GM12878 (cell line): ENCODE measurements around the gene CST1. TPM values are rescaled to one million over a fixed set of nuclear protein-coding genes. Genes with fewer than 3 reads are reported as not detected.

Source experiments
- ATAC-seq: fragments of 200-7000 bp; cut with Tn5 transposase; 3 replicates; pipeline ENCODE4 v1.9.1; 2020; ENCODE audit warnings: mild to moderate bottlenecking, moderate library complexity
- BruUV-seq: library from RNA; stranded (reverse); fragments of 400-500 nt; replicated peaks from 2 replicates; lab custom pipeline; 2021; lab: Mats Ljungman, UMichigan
- CTCF ChIA-PET: fragments of 300-600 bp; sonication (Branson Sonifier 250); formaldehyde crosslinking; extraction: SDS; loops from one replicate; lab custom pipeline; 2021; ENCODE audit warnings: inconsistent platforms; lab: Yijun Ruan, JAX
- POLR2A ChIA-PET: fragments of 350-600 bp; formaldehyde crosslinking; extraction: SDS; loops from one replicate; lab custom pipeline; 2021; ENCODE audit warnings: inconsistent platforms; lab: Charles Lee
- RAD21 ChIA-PET: fragments of 300-600 bp; sonication (Branson Sonifier 250); formaldehyde crosslinking; loops from one replicate; lab custom pipeline; 2023; ENCODE audit warnings: antibody characterized with exemption; ENCODE audit not compliant: unreplicated experiment; lab: Charles Lee
- SMC1A ChIA-PET: fragments of 300-600 bp; sonication (Branson Sonifier 250); formaldehyde crosslinking; loops from one replicate; lab custom pipeline; 2023; ENCODE audit not compliant: unreplicated experiment, uncharacterized antibody; lab: Charles Lee
- DNase-seq: peaks from one replicate; pipeline ENCODE4 v3.0.0-alpha.2; 2011; ENCODE audit warnings: low read depth, low spot score
- FAIRE-seq: peaks from 3 replicates; lab custom pipeline; 2011; peaks lifted over from hg19 to GRCh38; lab: Jason Lieb, UNC
- H2AFZ ChIP-seq: 2 replicates; pipeline ENCODE4 v1.6.0; 2011; ENCODE audit warnings: low read depth, low read length, control low read depth; ENCODE audit not compliant: control insufficient read depth
- H3K27ac ChIP-seq: 2 replicates; pipeline ENCODE4 v1.5.1; 2011; ENCODE audit warnings: control low read depth; ENCODE audit not compliant: control insufficient read depth, insufficient read depth
- H3K27me3 ChIP-seq, 2 experiments: replicated peaks in 1 of 2; 2 replicates each; pipeline versions ENCODE4 v1.6.0 to v1.6.1; 2011; ENCODE audit warnings: low read length in 1 of 2; ENCODE audit not compliant: control insufficient read depth in 2 of 2, insufficient read depth in 2 of 2
- H3K36me3 ChIP-seq, 2 experiments: 2 replicates each; pipeline ENCODE4 v1.5.1; 2011; ENCODE audit warnings: low read length in 1 of 2; ENCODE audit not compliant: control insufficient read depth in 2 of 2, insufficient read depth in 2 of 2
- H3K4me1 ChIP-seq: 2 replicates; pipeline ENCODE4 v1.6.1; 2011; ENCODE audit warnings: mild to moderate bottlenecking, low read length, moderate library complexity, mixed read lengths; ENCODE audit not compliant: control insufficient read depth, insufficient read depth
- H3K4me2 ChIP-seq: 2 replicates; pipeline ENCODE4 v1.6.0; 2011; ENCODE audit warnings: control low read depth; ENCODE audit not compliant: control insufficient read depth, insufficient read depth
- H3K4me3 ChIP-seq: fragments of 200-600 bp; sonication (generic); 2 replicates; pipeline ENCODE4 v1.5.1; 2016
- H3K79me2 ChIP-seq: 2 replicates; pipeline ENCODE4 v1.6.0; 2011; ENCODE audit warnings: low read length; ENCODE audit not compliant: control insufficient read depth, insufficient read depth
- H3K9ac ChIP-seq: 2 replicates; pipeline ENCODE4 v1.8.0; 2011; ENCODE audit warnings: low read length, control low read depth, mixed read lengths; ENCODE audit not compliant: control insufficient read depth, insufficient read depth
- H3K9me3 ChIP-seq: replicated peaks from 3 replicates; pipeline ENCODE4 v1.5.1; 2011; ENCODE audit warnings: mild to moderate bottlenecking, low read length; ENCODE audit not compliant: control insufficient read depth, insufficient read depth
- H4K20me1 ChIP-seq: 2 replicates; pipeline ENCODE4 v1.6.0; 2011; ENCODE audit not compliant: control insufficient read depth, insufficient read depth
- BACH1 ChIP-seq: fragments of 450-650 bp; IDR thresholded peaks from 2 replicates; pipeline ENCODE4 v1.6.1; 2017; ENCODE audit warnings: mild to moderate bottlenecking, borderline replicate concordance
- CBX3 ChIP-seq: fragments of 200-600 bp; sonication (generic); IDR thresholded peaks from 2 replicates; pipeline ENCODE4 v1.6.1; 2016; ENCODE audit warnings: low read depth, borderline replicate concordance
- NKRF ChIP-seq: fragments of 450-650 bp; conservative IDR thresholded peaks from 2 replicates; pipeline ENCODE4 v1.6.1; 2017; ENCODE audit warnings: mild to moderate bottlenecking, moderate library complexity
- REST ChIP-seq: IDR thresholded peaks from 2 replicates; pipeline ENCODE4 v1.6.1; 2012; ENCODE audit warnings: mild to moderate bottlenecking, low read depth, low read length
- SKIL ChIP-seq: fragments of 450-650 bp; IDR thresholded peaks from 2 replicates; pipeline ENCODE4 v1.6.1; 2017; ENCODE audit warnings: mild to moderate bottlenecking, low read depth, inconsistent platforms; ENCODE audit not compliant: poor library complexity, severe bottlenecking
- SMARCA5 ChIP-seq: fragments of 450-650 bp; IDR thresholded peaks from 2 replicates; pipeline ENCODE4 v1.6.1; 2017; ENCODE audit warnings: mild to moderate bottlenecking
- TCF12 ChIP-seq: IDR thresholded peaks from 2 replicates; pipeline ENCODE4 v1.6.1; 2011; ENCODE audit warnings: low read depth, mild to moderate bottlenecking, low read length
- USF2 ChIP-seq: IDR thresholded peaks from 2 replicates; pipeline ENCODE4 v1.6.1; 2011; ENCODE audit warnings: low read depth, low read length, improper control_type of control experiment, borderline replicate concordance
- WRNIP1 ChIP-seq: IDR thresholded peaks from 2 replicates; pipeline ENCODE4 v1.6.1; 2011; ENCODE audit warnings: low read depth, low read length, improper control_type of control experiment, borderline replicate concordance
- ZBTB40 ChIP-seq: fragments of 450-650 bp; IDR thresholded peaks from 2 replicates; pipeline ENCODE4 v1.6.1; 2016; ENCODE audit warnings: mild to moderate bottlenecking, moderate library complexity, borderline replicate concordance
- WGBS: methylation state at CpG from one replicate; pipeline ENCODE4 v1.1.6; 2016; ENCODE audit warnings: low lambda C conversion rate; ENCODE audit not compliant: insufficient replicate concordance, insufficient coverage; ENCODE audit errors: missing lambda C conversion rate; 5-methylcytosine and 5-hydroxymethylcytosine counted together
- in situ Hi-C: fragments of 300-500 bp; cut with MboI; formaldehyde crosslinking; loops from 9 replicates; pipeline ENCODE4 v1.14.3; 2018; ENCODE audit warnings: mixed read lengths
- intact Hi-C: fragments of 100-400 bp; cut with micrococcal nuclease; formaldehyde crosslinking; loops from one replicate; pipeline ENCODE4 v1.14.2; 2022; ENCODE audit not compliant: unreplicated experiment
- polyA plus RNA-seq, 11 experiments: library from polyadenylated mRNA; depleted of rRNA in 4 of 11; unstranded in 6 of 11; stranded (reverse) in 5 of 11; fragments of >200 nt; fragmentation: Nextera tagmentation in 4 of 11; fragmentation: Illumina TruSeq in 1 of 11; extraction: Ambion mirVana in 4 of 11; extraction: Trizol in 1 of 11; gene quantifications; 1 replicate in 1 of 11; 2 replicates in 10 of 11; pipeline versions ENCODE4 v1.2.1 to v1.2.3, GENCODE V29; 2011 to 2016; ENCODE audit warnings: inconsistent platforms in 2 of 11, missing spikeins in 2 of 11, low read depth in 1 of 11
- total RNA-seq, 4 experiments: library from RNA; depleted of rRNA in 3 of 4; stranded (reverse); fragments of >200 nt in 3 of 4; fragmentation: Illumina TruSeq in 1 of 4; extraction: Trizol in 1 of 4; gene quantifications; 2 replicates each; pipeline versions ENCODE4 v1.2.1 to v1.2.3, GENCODE V29; 2013 to 2021

Gene CST1
- total and polyA plus RNA-seq, 10 of the 15 experiments (the other 5 are each of a cell fraction or from before 2014, with no cell fraction given): not detected

GRCh38 chr20:23753589-23753988, 2.9 kb upstream of the CST1 start:
- Histone ChIP-seq H3K9ac (no peak overlapping the region), H2AFZ (no peak overlapping the region), H3K4me3 (no peak overlapping the region), H3K27me3 (no peaks in the 10 kb centered on the region), H3K36me3 (no peaks in the 10 kb centered on the region), H3K4me1 (no peaks in the 10 kb centered on the region), H4K20me1 (no peaks in the 10 kb centered on the region), H3K4me2 (no peak overlapping the region), H3K27ac (no peak overlapping the region), H3K9me3 (no peaks in the 10 kb centered on the region), H3K79me2 (no peaks in the 10 kb centered on the region)
- RAD21 ChIA-PET: no interaction called here
- intact Hi-C loops: no loop called here
- BruUV-seq: no TSS peak
- SMC1A ChIA-PET: interaction anchor here (1.1 kb wide), 1 partner anchor 60 kb away, joined by 3 read pairs; no protein-coding TSS in a partner anchor
- DNase-seq (no peak), FAIRE-seq (no peak), ATAC-seq (no peak)
- in situ Hi-C loops: no loop called here
- CTCF ChIA-PET: no interaction called here
- TF ChIP-seq SKIL (no peak), WRNIP1 (no peak), BACH1 (no peak), ZBTB40 (no peak), TCF12 (no peak), CBX3 (no peak), REST (no peak), NKRF (no peak), SMARCA5 (no peak), USF2 (no peak)
- 40% methylated on average over 2 of the region's 2 CpGs for WGBS
- POLR2A ChIA-PET: no interaction called here
